Uterus (tissue), 2 donors: Measurements from ENCODE around the gene ABCC6.

Experiments used
- POLR2A ChIP-seq, 2 donors: fragments of 450-650 bp; IDR thresholded peaks; one replicate each; pipeline ENCODE4 v1.6.1; 2016; ENCODE audit warnings: antibody characterized with exemption in 2 of 2, mild to moderate bottlenecking in 1 of 2, moderate library complexity in 1 of 2
- TF ChIP-seq, protein P1 (sequence below), 4 experiments: fragments of 200-600 bp in 2 of 4; fragments of 450-650 bp in 2 of 4; sonication (generic) in 2 of 4; IDR thresholded peaks; one replicate each; pipeline ENCODE4 v1.5.1; 2016 to 2019; ENCODE audit warnings: antibody characterized with exemption in 4 of 4, mild to moderate bottlenecking in 2 of 4, moderate library complexity in 1 of 4

DNA sequence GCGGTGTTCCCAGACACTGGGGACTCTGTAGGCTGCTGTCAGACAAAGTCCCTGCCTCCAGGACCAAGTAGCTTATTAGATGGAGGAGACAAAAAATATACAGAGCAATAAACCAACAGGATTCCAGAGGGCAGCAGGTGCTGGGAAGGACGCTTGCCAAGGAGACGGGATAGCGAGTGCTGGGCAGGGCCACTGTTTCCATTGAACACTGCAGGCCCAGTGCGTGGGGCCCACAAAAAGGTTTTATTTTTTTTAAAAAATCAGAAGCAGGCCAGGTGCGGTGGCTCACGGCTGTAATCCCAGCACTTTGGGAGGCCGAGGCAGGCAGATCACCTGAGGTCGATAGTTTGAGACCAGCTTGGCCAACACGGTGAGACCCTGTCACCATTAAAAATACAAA lies 84.2 kb downstream of the ABCC6 start:
- TF ChIP-seq, protein P1, sequence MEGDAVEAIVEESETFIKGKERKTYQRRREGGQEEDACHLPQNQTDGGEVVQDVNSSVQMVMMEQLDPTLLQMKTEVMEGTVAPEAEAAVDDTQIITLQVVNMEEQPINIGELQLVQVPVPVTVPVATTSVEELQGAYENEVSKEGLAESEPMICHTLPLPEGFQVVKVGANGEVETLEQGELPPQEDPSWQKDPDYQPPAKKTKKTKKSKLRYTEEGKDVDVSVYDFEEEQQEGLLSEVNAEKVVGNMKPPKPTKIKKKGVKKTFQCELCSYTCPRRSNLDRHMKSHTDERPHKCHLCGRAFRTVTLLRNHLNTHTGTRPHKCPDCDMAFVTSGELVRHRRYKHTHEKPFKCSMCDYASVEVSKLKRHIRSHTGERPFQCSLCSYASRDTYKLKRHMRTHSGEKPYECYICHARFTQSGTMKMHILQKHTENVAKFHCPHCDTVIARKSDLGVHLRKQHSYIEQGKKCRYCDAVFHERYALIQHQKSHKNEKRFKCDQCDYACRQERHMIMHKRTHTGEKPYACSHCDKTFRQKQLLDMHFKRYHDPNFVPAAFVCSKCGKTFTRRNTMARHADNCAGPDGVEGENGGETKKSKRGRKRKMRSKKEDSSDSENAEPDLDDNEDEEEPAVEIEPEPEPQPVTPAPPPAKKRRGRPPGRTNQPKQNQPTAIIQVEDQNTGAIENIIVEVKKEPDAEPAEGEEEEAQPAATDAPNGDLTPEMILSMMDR (IDR thresholded peaks at IDR 0.05), result no peak
- TF ChIP-seq POLR2A (IDR thresholded peaks at IDR 0.05), result no peak
